RWPE2 (cell line): Measurements from ENCODE around the gene AIDA.
A peak's percentile ranks its signal among the peaks of the same experiment; 100 is the strongest.

Experiments used
- ATAC-seq: fragments of 200-7000 bp; cut with Tn5 transposase; 3 replicates; pipeline ENCODE4 v1.9.1; 2021; ENCODE audit warnings: low read depth
- DNase-seq: peaks from one replicate; pipeline ENCODE4 v3.0.0-alpha.2; 2020; ENCODE audit warnings: low spot score
- H3K27ac ChIP-seq: fragments of 450-650 bp; 2 replicates; pipeline ENCODE4 v1.5.1; 2017; ENCODE audit warnings: mild to moderate bottlenecking; ENCODE audit not compliant: poor library complexity, severe bottlenecking
- H3K27me3 ChIP-seq: fragments of 250-450 bp; sonication (Bioruptor Pico); 2 replicates; pipeline ENCODE4 v1.5.1; 2021; ENCODE audit warnings: mild to moderate bottlenecking, moderate library complexity; ENCODE audit not compliant: insufficient read depth, poor library complexity, severe bottlenecking
- H3K36me3 ChIP-seq: fragments of 250-450 bp; sonication (Bioruptor Pico); 2 replicates; pipeline ENCODE4 v1.5.1; 2020; ENCODE audit warnings: low read depth, mild to moderate bottlenecking, moderate library complexity
- H3K4me1 ChIP-seq: fragments of 250-450 bp; sonication (Bioruptor Pico); 2 replicates; pipeline ENCODE4 v1.5.1; 2021; ENCODE audit warnings: mild to moderate bottlenecking, moderate library complexity; ENCODE audit not compliant: insufficient read depth, poor library complexity, severe bottlenecking
- H3K4me3 ChIP-seq: fragments of 250-450 bp; sonication (Bioruptor Pico); 2 replicates; pipeline ENCODE4 v1.5.1; 2021; ENCODE audit warnings: mild to moderate bottlenecking, moderate library complexity; ENCODE audit not compliant: severe bottlenecking
- H3K9me3 ChIP-seq: fragments of 250-450 bp; sonication (Bioruptor Pico); 2 replicates; pipeline ENCODE4 v1.5.1; 2021; ENCODE audit warnings: mild to moderate bottlenecking, moderate library complexity; ENCODE audit not compliant: severe bottlenecking
- TF ChIP-seq, protein P1 (sequence below): fragments of 450-650 bp; IDR thresholded peaks from one replicate; pipeline ENCODE4 v1.5.1; 2017; ENCODE audit warnings: mild to moderate bottlenecking, moderate library complexity; ENCODE audit not compliant: poor library complexity, severe bottlenecking

Gene AIDA

DNA sequence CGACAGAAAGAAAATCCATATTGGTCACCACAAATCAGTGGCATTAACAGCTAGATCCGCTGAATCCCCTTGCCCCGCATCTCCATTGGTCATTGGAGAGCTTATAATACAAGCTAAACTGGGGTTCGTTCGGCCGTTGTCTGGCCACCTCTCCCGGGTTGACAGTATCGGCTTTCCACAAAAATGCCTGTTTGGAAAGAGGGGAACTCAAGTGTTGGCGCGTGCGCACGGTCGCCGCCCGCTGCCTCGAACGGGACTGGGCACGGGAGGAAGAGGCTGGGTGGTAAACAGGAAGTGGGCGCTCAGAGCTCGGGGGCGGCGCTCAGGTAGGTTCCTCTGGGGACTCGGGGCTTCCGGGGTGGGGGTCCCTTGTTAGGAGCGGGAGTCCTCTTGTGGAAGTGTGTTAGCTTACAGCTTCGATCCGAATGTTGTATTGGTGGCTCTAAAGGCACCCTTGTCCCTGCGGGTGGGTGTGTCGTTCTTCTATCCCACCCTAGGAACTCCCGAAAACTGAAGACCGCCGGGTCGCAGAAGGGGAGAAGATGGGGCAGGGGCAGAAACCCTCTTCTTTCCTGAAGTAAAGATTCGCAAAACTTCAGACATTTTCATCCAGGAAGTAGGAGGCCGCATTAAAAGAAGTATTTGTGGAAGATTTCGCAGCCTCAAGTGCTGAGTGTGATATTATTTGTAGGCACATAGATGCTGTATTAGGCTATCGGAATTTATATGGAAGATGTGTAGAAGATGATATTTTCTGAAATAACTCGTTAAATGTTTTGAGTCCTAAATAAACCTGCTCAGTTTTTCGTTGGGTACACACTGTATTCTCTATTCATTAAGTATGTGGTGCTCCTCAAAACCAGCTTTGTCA is 1.0 kb upstream of the AIDA start:
- H3K9me3 ChIP-seq = no peaks in the 10 kb centered on the region
- H3K27ac ChIP-seq = peak overlapping the region; percentile 88
- peak; percentile 78 for DNase-seq
- TF ChIP-seq, protein P1, sequence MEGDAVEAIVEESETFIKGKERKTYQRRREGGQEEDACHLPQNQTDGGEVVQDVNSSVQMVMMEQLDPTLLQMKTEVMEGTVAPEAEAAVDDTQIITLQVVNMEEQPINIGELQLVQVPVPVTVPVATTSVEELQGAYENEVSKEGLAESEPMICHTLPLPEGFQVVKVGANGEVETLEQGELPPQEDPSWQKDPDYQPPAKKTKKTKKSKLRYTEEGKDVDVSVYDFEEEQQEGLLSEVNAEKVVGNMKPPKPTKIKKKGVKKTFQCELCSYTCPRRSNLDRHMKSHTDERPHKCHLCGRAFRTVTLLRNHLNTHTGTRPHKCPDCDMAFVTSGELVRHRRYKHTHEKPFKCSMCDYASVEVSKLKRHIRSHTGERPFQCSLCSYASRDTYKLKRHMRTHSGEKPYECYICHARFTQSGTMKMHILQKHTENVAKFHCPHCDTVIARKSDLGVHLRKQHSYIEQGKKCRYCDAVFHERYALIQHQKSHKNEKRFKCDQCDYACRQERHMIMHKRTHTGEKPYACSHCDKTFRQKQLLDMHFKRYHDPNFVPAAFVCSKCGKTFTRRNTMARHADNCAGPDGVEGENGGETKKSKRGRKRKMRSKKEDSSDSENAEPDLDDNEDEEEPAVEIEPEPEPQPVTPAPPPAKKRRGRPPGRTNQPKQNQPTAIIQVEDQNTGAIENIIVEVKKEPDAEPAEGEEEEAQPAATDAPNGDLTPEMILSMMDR = no peak
- no peaks in the 10 kb centered on the region for H3K27me3 ChIP-seq
- H3K36me3 ChIP-seq = peaks cover 14% of the 10 kb centered on the region
- peak; percentile 68 for ATAC-seq
- H3K4me3 ChIP-seq = peak overlapping the region; percentile 52
- peaks cover 9% of the 10 kb centered on the region for H3K4me1 ChIP-seq

GRCh38 chr1:222711319-222712252 is 705 bp downstream of the AIDA start:
- peak; percentile 62 for ATAC-seq
- DNase-seq = peak; percentile 34
- TF ChIP-seq, protein P1 = no peak
- Histone ChIP-seq H3K27ac (peak overlapping the region; percentile 88), H3K4me3 (peak overlapping the region; percentile 52), H3K4me1 (peaks cover 9% of the 10 kb centered on the region), H3K9me3 (no peaks in the 10 kb centered on the region), H3K36me3 (peaks cover 3% of the 10 kb centered on the region; the same call in 1 of the 2 replicates), H3K27me3 (no peaks in the 10 kb centered on the region)

DNA sequence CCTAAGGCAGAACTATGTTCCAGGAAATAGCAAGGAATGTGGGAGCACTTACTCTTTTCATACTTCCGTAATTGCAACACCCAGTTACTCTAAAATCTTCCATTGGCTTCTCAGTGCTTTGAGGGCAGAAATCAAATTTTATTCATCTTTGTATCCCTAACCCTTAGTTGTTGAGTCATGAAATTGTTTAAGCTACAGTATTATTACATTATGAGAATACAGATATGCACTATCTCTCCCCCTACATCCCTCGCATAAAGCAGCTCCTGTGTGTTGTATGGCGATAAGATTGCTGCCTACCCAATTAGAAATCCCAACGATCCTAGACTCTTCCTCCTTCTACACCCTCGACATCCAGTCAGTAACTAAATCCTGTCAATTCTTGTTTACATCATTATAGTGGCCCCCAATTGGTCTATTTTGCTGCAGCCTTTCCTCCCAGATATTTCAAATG is 2.6 kb downstream of the AIDA start:
- no peak for DNase-seq
- Histone ChIP-seq H3K36me3 (no peaks in the 10 kb centered on the region; the same call in 1 of the 2 replicates), H3K9me3 (no peaks in the 10 kb centered on the region), H3K4me3 (no peak overlapping the region), H3K27me3 (no peaks in the 10 kb centered on the region), H3K4me1 (peaks cover 9% of the 10 kb centered on the region), H3K27ac (no peak overlapping the region)
- TF ChIP-seq, protein P1 = no peak
- no peak for ATAC-seq

DNA sequence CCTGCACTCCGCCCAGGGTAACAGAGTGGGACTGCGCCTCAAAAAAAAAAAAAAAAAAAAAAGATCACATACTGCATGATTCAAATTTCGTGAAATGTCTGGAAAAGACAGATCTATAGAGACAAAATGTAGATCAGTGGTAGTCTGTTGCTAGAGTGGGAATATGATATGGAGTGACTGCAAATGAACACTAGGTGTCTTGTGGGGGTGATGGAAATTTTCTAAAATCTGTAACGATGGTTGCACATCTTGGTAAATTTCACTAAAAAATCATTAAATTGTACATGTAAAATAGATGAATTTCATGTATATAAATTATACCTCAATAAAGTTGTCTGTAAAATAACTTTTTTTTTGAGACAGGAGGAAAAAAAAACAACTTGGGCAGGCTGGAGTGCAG is 5.5 kb downstream of the AIDA start:
- Histone ChIP-seq H3K4me3 (no peak overlapping the region), H3K27me3 (no peaks in the 10 kb centered on the region), H3K4me1 (peaks cover 9% of the 10 kb centered on the region), H3K9me3 (no peaks in the 10 kb centered on the region), H3K36me3 (no peaks in the 10 kb centered on the region; the same call in 1 of the 2 replicates), H3K27ac (no peak overlapping the region)
- no peak for DNase-seq
- TF ChIP-seq, protein P1 = no peak
- no peak for ATAC-seq
